Osteoblast (primary cell): ENCODE data around the gene AHR. TPM values are rescaled to one million over a fixed set of nuclear protein-coding genes. Genes with fewer than 3 reads are reported as not detected.

Experiments used
- DNase-seq: peaks from one replicate; pipeline ENCODE4 v3.0.0; 2011; ENCODE audit warnings: low spot score, mixed read lengths; ENCODE audit not compliant: insufficient read length; ENCODE audit errors: missing footprints
- H2AFZ ChIP-seq: 2 replicates; pipeline ENCODE4 v1.6.0; 2011; ENCODE audit warnings: mild to moderate bottlenecking, low read length
- H3K27ac ChIP-seq: 2 replicates; pipeline ENCODE4 v1.5.1; 2011; ENCODE audit warnings: mild to moderate bottlenecking, low read depth, low read length, moderate library complexity
- H3K27me3 ChIP-seq: 2 replicates; pipeline ENCODE4 v1.6.0; 2012; ENCODE audit warnings: mild to moderate bottlenecking, control low read depth, inconsistent platforms, low read length, moderate library complexity; ENCODE audit not compliant: insufficient read depth
- H3K36me3 ChIP-seq: 2 replicates; pipeline ENCODE4 v1.5.1; 2011; ENCODE audit warnings: mild to moderate bottlenecking, low read length, control low read depth, moderate library complexity; ENCODE audit not compliant: insufficient read depth
- H3K4me1 ChIP-seq: 2 replicates; pipeline ENCODE4 v1.5.1; 2011; ENCODE audit warnings: mild to moderate bottlenecking, low read length, control low read depth, moderate library complexity; ENCODE audit not compliant: insufficient read depth
- H3K4me2 ChIP-seq: 2 replicates; pipeline ENCODE4 v1.6.0; 2011; ENCODE audit warnings: mild to moderate bottlenecking, low read length; ENCODE audit not compliant: insufficient read depth
- H3K4me3 ChIP-seq: fragments of 200-600 bp; sonication (generic); 3 replicates; pipeline ENCODE4 v1.5.1; 2012; ENCODE audit warnings: mild to moderate bottlenecking, low read length, inconsistent platforms; ENCODE audit not compliant: insufficient read depth
- H3K79me2 ChIP-seq: 2 replicates; pipeline ENCODE4 v1.6.0; 2012; ENCODE audit warnings: mild to moderate bottlenecking, low read length, control low read depth, inconsistent platforms; ENCODE audit not compliant: insufficient read depth
- H3K9me3 ChIP-seq: 2 replicates; pipeline ENCODE4 v1.5.1; 2011; ENCODE audit warnings: low read depth, low read length, control low read depth
- H4K20me1 ChIP-seq: 2 replicates; pipeline ENCODE4 v1.6.0; 2012; ENCODE audit warnings: mild to moderate bottlenecking, low read length, control low read depth; ENCODE audit not compliant: insufficient read depth
- total RNA-seq: library from RNA; depleted of rRNA; stranded (reverse); fragments of >200 nt; gene quantifications from 2 replicates; pipeline ENCODE4 v1.2.3, GENCODE V29; 2012
- TF ChIP-seq, protein P1 (sequence below): IDR thresholded peaks from 2 replicates; pipeline ENCODE4 v1.5.1; 2011; ENCODE audit warnings: mild to moderate bottlenecking, low read depth, low read length, moderate library complexity; ENCODE audit errors: extremely low read depth

AHR gene
- total RNA-seq, 1 donor, result 313 TPM

DNA sequence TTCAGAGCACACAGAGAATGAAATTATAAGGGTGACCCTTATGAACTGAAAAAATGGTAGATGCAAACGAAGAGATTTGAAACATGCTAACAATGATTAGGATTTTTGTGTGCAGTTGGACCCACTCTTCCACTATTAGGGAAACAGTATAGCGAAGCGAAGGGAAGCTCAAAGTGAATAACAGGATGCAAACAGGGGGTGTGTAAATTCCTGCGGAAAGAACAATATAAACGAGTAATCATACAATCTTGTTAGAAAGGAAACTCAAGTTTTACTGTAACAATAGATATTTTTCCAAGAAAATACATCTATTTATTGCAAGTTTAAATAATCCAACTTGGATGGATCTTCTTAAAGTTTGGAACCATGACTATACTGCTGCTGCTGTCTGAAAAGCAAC, 14.7 kb downstream of the AHR start:
- no peak for DNase-seq
- no peak overlapping the region for H3K27ac ChIP-seq
- no peak overlapping the region for H3K4me2 ChIP-seq
- TF ChIP-seq, protein P1, sequence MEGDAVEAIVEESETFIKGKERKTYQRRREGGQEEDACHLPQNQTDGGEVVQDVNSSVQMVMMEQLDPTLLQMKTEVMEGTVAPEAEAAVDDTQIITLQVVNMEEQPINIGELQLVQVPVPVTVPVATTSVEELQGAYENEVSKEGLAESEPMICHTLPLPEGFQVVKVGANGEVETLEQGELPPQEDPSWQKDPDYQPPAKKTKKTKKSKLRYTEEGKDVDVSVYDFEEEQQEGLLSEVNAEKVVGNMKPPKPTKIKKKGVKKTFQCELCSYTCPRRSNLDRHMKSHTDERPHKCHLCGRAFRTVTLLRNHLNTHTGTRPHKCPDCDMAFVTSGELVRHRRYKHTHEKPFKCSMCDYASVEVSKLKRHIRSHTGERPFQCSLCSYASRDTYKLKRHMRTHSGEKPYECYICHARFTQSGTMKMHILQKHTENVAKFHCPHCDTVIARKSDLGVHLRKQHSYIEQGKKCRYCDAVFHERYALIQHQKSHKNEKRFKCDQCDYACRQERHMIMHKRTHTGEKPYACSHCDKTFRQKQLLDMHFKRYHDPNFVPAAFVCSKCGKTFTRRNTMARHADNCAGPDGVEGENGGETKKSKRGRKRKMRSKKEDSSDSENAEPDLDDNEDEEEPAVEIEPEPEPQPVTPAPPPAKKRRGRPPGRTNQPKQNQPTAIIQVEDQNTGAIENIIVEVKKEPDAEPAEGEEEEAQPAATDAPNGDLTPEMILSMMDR, result no peak
- peaks cover 48% of the 10 kb centered on the region for H3K36me3 ChIP-seq
- H2AFZ ChIP-seq, result no peak overlapping the region
- no peaks in the 10 kb centered on the region for H3K27me3 ChIP-seq
- H3K4me1 ChIP-seq, result peaks cover 39% of the 10 kb centered on the region
- H3K4me3 ChIP-seq, result no peak overlapping the region
- H3K9me3 ChIP-seq, result no peaks in the 10 kb centered on the region
- peaks cover 92% of the 10 kb centered on the region for H3K79me2 ChIP-seq
- H4K20me1 ChIP-seq, result peaks cover 10% of the 10 kb centered on the region

DNA sequence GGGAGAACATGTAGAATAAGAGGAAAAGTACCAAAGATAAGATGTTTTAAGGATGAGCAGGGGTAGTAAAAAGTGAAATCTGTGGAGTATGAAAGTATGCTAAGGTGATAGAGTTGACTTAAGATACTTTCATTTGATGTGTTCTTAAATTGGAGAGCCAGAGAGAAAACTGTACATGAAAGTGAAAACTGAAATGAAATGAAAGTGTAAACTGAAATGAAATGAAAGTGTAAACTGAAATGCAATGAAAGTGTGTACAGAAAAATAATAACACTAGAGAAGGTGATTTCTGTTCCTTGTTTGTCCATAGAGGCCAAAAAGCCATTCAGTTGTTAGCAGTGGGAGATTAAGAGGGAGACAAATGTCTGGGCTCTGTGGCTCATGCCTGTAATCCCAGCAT, 17.5 kb downstream of the AHR start:
- H3K27ac ChIP-seq, result peak overlapping the region; percentile 78
- H4K20me1 ChIP-seq, result peaks cover 9% of the 10 kb centered on the region
- peak overlapping the region; percentile 18 for H3K4me2 ChIP-seq
- H3K9me3 ChIP-seq, result no peaks in the 10 kb centered on the region
- H3K36me3 ChIP-seq, result peaks cover 48% of the 10 kb centered on the region
- peaks cover 63% of the 10 kb centered on the region for H3K4me1 ChIP-seq
- no peaks in the 10 kb centered on the region for H3K27me3 ChIP-seq
- H2AFZ ChIP-seq, result no peak overlapping the region
- TF ChIP-seq, protein P1, result no peak
- DNase-seq, result no peak
- peaks cover 93% of the 10 kb centered on the region for H3K79me2 ChIP-seq
- H3K4me3 ChIP-seq, result no peak overlapping the region

DNA sequence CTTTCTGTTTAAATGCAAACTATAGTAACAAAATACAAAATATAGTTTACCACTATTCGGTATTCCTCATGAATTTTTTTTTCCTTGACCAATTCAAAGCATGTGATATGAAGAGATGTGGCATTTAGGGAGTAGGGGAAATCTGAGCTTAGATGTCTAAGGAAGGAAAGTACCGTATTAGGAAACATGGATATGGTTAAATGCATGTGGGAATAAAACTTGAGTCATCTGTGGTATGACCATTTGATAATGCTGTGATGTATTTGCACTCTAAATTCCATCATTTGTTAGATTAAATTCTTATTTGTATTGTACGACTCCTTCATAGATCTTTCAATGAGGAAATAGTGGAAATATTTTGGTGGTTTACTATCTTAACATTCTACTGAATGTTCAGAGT, 19.7 kb downstream of the AHR start:
- no peak for DNase-seq
- peak overlapping the region; percentile 78 for H3K27ac ChIP-seq
- H3K4me1 ChIP-seq, result peaks cover 58% of the 10 kb centered on the region
- H4K20me1 ChIP-seq, result no peaks in the 10 kb centered on the region
- TF ChIP-seq, protein P1, result no peak
- H3K9me3 ChIP-seq, result no peaks in the 10 kb centered on the region
- H3K27me3 ChIP-seq, result no peaks in the 10 kb centered on the region
- peaks cover 93% of the 10 kb centered on the region for H3K79me2 ChIP-seq
- H3K4me2 ChIP-seq, result peak overlapping the region; percentile 47
- H2AFZ ChIP-seq, result no peak overlapping the region
- H3K36me3 ChIP-seq, result peaks cover 44% of the 10 kb centered on the region
- no peak overlapping the region for H3K4me3 ChIP-seq

DNA sequence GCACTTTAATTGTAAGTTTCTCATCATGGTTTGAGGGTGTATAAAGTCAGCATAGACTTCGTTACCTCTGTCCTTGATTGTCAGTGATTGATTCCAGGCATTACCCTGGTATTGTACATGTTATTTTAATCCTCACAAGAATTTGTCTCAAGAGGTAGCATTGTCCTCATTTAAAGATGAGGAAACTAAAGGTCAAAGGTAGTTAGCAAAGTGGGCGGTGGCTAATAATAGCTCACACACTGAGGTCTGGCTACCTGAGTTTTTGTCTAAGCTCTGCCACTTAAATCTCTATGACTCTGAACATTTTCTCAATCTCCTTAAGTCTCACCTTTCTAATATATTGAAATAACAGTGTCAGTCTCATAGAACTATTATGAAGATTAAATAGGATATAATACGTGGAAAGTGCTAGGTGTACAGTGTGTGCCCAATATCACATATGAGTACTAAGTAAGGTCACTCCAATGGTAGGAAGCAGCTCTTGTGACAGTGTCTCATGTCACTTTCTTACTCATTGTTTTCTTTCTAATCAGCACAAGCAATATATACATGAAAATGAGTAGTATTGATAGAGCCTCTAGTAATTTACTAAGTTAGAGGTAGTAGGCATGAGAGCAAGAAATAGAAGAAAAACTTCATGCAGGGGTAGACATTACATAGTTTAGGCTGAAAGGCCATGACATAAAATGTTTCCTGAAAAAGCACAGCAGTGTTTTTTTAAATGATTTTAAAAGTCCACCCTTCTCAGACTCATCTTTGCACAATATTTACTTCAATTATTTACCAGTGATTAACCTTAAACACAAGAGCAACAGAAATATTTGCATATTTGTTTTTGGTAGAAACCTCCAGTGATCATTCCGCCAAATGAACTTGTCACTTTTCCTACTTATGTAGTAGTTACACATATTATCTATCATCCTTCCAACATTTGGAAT, 21.0 kb downstream of the AHR start:
- H3K27ac ChIP-seq, result peak overlapping the region; percentile 78
- peaks cover 93% of the 10 kb centered on the region for H3K79me2 ChIP-seq
- H2AFZ ChIP-seq, result no peak overlapping the region
- peaks cover 48% of the 10 kb centered on the region for H3K36me3 ChIP-seq
- no peak overlapping the region for H3K4me3 ChIP-seq
- peaks cover 53% of the 10 kb centered on the region for H3K4me1 ChIP-seq
- no peak overlapping the region for H3K4me2 ChIP-seq
- no peaks in the 10 kb centered on the region for H4K20me1 ChIP-seq
- H3K9me3 ChIP-seq, result no peaks in the 10 kb centered on the region
- DNase-seq, result no peak
- TF ChIP-seq, protein P1, result no peak
- no peaks in the 10 kb centered on the region for H3K27me3 ChIP-seq
